NCI-H2227 (cell line): ENCODE data around the gene MYOM1.

Source experiments
- DNase-seq: peaks from one replicate; lab custom pipeline; 2025; ENCODE audit not compliant: unreplicated experiment; lab: John Stamatoyannopoulos, UW

MYOM1 gene

DNA sequence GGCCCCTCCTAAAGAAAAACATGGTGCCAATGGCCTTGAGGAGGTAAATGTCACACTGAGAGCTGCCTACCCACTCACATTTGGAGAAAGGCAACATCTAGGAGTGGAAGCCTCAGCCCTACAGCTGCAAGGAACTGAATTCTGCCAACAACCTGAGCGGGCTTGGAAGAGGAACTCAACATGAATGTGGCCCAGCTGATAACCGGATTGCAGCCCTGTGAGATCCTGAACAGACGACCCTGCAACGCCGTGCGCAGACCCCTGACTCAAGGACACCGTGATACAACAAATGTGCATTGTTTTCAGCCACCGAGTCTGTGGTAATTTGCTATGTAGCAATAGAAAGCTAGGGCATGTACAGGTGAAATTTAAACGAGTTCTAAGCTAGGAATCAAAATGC, 99.4 kb downstream of the MYOM1 start:
- no peak for DNase-seq

- DNase-seq, result no peak
These were observed 100.1 kb downstream of the MYOM1 start for GRCh38 chr18:3119401-3120341.

DNA sequence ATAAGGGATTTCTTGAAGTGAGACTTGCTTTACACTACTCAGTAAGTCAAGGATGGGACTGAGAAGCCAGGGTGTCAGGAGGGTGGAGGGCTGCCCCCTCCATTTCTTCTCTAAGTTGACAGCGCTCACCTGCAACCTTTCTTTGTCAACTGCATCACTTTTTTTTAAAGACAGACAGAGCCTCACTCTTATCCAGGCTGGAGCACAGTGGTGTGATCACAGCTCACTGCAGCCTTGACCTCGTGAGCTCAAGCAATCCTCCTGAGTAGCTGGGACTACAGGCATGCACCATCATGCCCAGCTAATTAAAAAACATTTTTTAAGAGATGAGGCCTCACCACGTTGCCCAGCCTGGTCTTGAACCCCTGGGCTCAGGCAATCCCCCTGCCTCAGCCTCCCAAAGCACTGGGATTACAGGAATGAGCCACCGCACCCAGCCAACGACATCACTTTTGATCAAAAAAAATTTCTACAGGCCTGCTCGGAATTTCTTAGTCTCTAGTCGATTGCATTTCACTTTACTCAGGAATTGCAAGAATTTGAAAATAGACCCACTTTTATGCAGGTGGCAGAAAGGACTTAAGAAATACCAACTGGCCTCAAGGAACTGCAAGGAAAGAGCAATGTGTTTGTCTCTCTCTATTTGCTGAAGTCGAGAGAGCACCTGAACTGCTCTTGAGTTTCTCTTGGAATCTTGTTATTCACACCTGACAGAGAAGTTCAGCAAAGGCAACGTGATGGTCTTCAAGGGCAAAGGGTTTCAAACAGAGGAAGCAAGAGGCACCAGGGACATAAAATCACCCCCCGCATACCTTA, 101.4 kb downstream of the MYOM1 start:
- no peak for DNase-seq

GRCh38 chr18:3117493-3118192, 102.1 kb downstream of the MYOM1 start:
- no peak for DNase-seq

DNA sequence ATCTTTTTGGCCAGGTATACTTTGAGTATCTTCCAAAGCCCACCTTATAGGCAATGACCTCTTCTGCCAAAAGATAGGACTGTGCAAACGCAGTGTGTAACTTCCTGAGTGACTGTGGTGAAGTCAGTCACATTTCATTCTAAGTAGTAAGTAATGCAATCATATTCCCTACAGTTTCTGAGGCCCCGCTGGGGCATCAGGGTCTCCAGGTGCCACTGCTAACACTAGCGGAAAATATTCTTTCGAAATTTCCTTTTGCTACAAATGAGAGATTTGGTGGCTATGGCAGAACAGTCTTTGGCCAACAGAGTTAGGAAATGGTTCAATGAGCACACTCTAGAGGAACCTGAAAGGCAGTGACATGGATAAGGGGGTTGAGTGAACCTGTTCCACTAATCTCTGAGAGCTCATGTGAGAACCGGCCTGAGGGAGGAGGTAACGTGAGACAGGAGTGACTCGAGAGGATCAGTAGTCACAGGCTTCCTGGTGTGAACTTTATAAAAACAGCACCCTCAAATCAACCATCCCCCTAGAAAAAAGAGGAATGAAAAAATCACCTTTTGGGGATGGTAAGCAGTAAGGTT, 104.2 kb downstream of the MYOM1 start:
- DNase-seq, result no peak

- no peak for DNase-seq
These were observed 105.3 kb downstream of the MYOM1 start for GRCh38 chr18:3114451-3114850.

DNA sequence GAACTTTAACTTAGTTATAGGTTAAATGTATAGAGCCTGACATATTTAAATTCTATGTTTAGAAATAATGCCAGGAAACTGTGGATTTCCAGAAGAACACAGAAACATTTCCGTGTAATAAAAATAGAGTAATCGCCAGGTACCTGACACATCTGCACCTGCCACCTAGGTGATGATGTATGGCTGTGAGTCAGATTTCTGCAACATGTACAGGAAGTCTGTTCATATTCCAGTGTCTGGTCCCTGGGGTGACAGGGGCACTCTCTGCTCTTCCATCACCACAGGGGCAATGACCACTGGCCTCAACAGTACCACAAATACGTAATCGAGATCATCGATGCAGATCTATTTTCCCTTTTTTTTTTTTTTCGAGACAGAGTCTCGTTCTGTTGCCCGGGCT, 105.7 kb downstream of the MYOM1 start:
- no peak for DNase-seq

- DNase-seq, result no peak
These were observed 108.1 kb downstream of the MYOM1 start for GRCh38 chr18:3111523-3112240.

- no peak for DNase-seq
These were observed 109.6 kb downstream of the MYOM1 start for GRCh38 chr18:3110034-3110752.

GRCh38 chr18:3107740-3108151, 112.0 kb downstream of the MYOM1 start:
- no peak for DNase-seq

GRCh38 chr18:3104190-3105054, 115.3 kb downstream of the MYOM1 start:
- no peak for DNase-seq

DNA sequence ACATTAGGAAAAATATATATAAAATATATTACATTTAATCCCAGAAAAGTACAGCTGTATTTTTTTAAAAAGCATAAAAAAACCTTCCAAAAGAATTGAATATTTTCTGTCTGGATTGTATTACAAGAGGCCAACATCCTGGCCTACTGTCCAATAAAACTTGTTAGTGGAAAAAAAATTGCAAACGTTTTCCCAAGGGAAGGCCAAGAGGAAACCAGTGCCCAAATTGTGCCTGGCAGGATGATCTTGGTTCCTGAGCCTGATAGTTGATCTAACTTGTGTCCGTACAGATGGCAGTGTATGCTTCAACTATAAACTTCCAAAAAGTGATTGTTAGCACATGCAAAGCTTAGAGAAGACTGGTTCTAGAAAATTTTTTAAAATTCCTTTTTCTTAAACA, 116.2 kb downstream of the MYOM1 start:
- no peak for DNase-seq

GRCh38 chr18:3102983-3103382, 116.8 kb downstream of the MYOM1 start:
- no peak for DNase-seq

GRCh38 chr18:3100498-3101132, 119.2 kb downstream of the MYOM1 start:
- DNase-seq, result no peak

DNA sequence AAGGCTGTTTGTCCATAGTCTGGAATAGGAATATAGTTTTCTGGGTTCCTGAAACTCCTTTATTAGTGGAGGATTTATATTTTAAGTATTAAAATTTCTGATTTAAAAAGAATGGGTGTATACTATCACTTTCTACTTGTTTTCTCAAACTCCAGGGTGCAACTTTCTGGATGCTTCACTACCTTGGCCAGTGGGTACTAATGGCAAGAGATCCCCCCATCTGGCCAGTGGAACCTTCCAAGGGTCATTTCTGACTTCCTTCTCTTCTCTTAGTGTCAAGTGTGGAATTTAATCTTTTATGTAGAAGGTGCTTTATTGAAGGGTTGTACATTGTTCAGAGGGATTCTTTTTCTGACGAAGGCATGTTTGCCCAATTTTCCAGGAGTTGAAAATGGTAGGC, 120.4 kb downstream of the MYOM1 start:
- DNase-seq, result no peak

DNA sequence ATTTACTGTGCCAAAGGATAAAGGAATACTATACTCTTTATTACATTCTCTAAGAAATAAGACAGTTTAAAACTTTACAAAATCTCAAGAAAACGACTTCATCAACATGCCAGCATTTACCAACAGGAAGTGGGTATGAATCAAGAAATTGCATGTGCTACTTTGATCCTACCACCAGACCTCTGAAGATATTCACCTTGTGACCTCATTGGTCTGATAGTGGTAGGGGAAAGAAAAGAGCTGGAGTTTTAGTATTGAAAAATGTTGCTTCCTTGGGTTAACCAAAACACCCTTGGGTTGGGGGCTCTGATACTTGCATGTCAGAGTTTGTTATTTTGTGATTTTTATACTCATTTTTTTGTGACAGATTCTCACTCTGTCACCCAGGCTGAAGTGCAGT, 122.7 kb downstream of the MYOM1 start:
- DNase-seq, result no peak

DNA sequence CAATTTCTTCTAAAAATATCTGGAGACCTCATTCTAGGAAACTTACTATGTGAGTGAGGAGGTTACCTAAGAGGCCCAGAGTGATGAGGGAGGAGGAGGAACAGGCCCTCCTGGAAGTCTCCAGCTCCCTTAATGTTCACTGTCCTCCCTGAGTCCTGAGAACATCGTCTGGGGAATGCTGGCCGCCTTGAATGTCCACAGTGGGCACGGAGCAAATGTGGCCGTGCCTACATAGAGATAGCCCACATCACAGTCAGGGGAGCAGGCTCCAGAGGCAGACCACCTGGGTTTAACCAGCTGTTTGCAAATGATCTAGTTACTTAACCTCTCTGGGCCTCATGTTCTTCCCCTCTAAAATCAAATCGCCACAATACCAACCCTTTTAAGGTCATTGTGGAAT, 123.8 kb downstream of the MYOM1 start:
- DNase-seq, result no peak

DNA sequence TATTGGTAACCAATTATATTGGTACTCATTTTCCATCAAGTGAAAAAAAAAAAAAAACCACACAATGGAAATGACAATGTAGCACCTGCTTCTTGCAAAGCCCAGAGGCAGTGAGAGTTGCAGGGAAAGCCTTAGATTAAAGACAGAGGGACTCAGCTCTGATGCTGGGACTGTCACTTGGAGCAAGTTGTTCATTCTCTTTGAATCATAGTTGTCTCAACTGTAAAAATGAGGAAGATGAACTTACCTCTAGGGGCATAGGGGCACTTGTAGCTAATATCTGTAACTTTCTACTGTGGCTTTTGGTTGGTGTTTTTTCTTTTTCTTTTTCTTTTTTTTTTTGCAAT, 125.5 kb downstream of the MYOM1 start:
- DNase-seq, result no peak
